ENCODE data around the gene NKPD1.

GRCh38 chr19:45128806-45129205 is 32.0 kb downstream of the NKPD1 start:
- TF ChIP-seq POLR2A (IDR thresholded peaks at IDR 0.05) (no peak), CTCF (IDR thresholded peaks at IDR 0.05) (no peak), POLR2AphosphoS5 (IDR thresholded peaks at IDR 0.05) (no peak)
